ENCODE data around the gene TEX35. TPM values are rescaled to one million over a fixed set of nuclear protein-coding genes. Genes with fewer than 3 reads are reported as not detected.

Gene TEX35
- total RNA-seq, 3 donors from 2014 or later: not detected

GRCh38 chr1:178533121-178533946, 20.4 kb downstream of the TEX35 start:
- Histone ChIP-seq H3K4me1 (ENCODE audit: low read depth) (peaks cover 25% of the 10 kb centered on the region), H3K36me3 (ENCODE audit: low read depth) (no peaks in the 10 kb centered on the region), H3K4me3 (no peak overlapping the region), H3K9me3 (no peaks in the 10 kb centered on the region)
- intact Hi-C loops (cut with DNase I, micrococcal nuclease): loop anchor here (10.0 kb wide), 1 partner anchor 471 kb away; no protein-coding TSS in a partner anchor
- DNase-seq: no peak
- no peak for TF ChIP-seq CTCF (IDR thresholded peaks at IDR 0.05)
- ATAC-seq: no peak

DNA sequence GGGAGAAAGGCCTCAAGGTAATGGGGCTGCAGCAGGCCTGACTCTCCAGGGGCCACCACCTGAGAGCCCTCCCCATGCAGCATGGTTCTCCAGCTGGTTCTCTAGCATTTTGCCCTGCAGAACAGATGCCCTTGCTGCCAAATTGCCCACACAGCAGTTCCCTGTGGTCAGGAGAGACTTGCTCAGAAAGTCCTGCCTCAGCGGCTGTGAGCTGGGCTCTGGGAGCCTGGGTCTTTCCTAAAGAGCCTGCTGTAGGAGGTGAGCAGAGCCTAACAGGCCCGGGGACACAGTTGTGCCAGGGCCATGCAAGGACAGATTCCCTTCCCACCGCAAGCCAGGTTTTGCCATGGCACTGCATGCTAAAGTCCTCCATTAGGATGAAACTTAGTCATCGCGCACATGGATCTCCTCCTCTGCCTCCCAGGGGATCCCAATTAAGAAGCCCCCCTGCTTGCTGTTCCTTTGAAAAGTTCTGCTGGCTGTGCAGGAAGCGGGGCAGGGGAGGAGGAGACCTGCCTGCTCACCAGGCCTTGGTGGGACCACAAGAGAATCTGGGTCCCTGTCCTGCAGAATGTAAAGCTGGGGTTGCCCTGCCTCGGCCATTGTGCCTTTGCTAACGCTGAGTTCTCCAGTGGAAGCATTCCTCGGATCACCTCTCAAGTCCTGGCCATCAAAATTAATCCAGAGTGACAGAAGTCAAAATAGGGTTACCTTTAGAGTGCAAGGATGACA, 21.4 kb downstream of the TEX35 start:
- Histone ChIP-seq H3K9me3 (no peaks in the 10 kb centered on the region), H3K36me3 (ENCODE audit: low read depth) (no peaks in the 10 kb centered on the region), H3K4me3 (no peak overlapping the region), H3K4me1 (ENCODE audit: low read depth) (peaks cover 28% of the 10 kb centered on the region)
- no peak for TF ChIP-seq CTCF (IDR thresholded peaks at IDR 0.05)
- DNase-seq (no peak), ATAC-seq (no peak)
- intact Hi-C loops (cut with DNase I, micrococcal nuclease): loop anchor here (10.0 kb wide), 1 partner anchor 470 kb away; no protein-coding TSS in a partner anchor

DNA sequence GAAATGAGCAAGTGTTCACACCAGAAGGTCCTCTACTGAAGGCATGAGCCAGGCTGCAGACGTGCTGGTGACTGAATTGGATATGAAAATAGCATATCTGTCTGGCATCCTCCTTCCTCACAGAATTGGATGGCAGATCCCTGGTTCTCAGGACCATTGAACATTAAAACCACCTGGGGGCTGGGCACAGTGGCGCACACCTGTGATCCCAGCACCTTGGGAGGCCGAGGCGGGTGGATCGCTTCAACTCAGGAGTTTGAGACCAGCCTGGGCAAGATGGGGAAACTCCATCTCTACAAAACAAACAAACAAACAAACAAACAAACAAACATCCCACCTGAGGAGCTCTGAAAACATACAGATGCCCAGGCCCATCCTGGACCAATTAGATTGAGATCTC, 23.4 kb downstream of the TEX35 start:
- Histone ChIP-seq H3K36me3 (ENCODE audit: low read depth) (no peaks in the 10 kb centered on the region), H3K4me1 (ENCODE audit: low read depth) (peaks cover 28% of the 10 kb centered on the region), H3K9me3 (no peaks in the 10 kb centered on the region), H3K4me3 (no peak overlapping the region)
- DNase-seq: peak in 1 of 3 donors; percentile 14
- intact Hi-C loops (cut with DNase I, micrococcal nuclease): loop anchor here (10.0 kb wide), 1 partner anchor 468 kb away; no protein-coding TSS in a partner anchor
- no peak for TF ChIP-seq CTCF (IDR thresholded peaks at IDR 0.05)
- no peak for ATAC-seq

DNA sequence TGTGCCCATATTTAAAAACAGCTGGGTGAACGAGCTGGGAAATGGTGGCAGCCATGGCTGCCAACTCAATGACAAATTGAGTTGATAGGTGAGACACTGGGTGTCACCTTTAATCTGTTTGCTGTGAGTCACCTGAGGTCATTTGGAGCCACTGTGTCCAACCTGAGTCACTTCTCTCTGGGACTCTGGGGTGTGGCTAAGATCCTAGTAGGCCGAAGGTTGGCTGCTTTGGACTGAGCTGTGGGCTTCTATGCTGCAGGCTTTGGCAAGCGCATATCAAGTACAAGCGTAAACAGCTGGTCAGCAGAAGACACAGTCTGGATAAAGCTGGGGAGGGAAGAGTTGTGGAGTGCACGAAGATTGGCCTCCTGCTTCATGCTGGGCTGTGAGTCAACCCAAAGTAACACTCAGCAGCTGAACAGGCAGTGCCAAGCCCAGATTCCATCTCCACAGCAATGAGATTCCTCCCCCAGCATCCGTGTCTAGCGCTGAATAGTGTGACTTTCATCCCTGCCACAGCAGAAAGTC, 24.0 kb downstream of the TEX35 start:
- intact Hi-C loops (cut with DNase I, micrococcal nuclease): loop anchor here (10.0 kb wide), 1 partner anchor 468 kb away; no protein-coding TSS in a partner anchor
- no peaks in the 10 kb centered on the region for H3K36me3 ChIP-seq (ENCODE audit: low read depth)
- ATAC-seq: peak; percentile 89

More for the DNA sequence above, 24.0 kb downstream of the TEX35 start:
- Histone ChIP-seq H3K9me3 (no peaks in the 10 kb centered on the region), H3K4me1 (ENCODE audit: low read depth) (peaks cover 33% of the 10 kb centered on the region), H3K4me3 (no peak overlapping the region)
- TF ChIP-seq CTCF (IDR thresholded peaks at IDR 0.05): no peak
- DNase-seq: peak in 2 of 3 donors; percentile 60 to 80

Measured in mucosa of descending colon (tissue), 3 donors.